HepG2 (cell line): ENCODE results near the gene AASS. TPM values are rescaled to one million over a fixed set of nuclear protein-coding genes. Genes with fewer than 3 reads are reported as not detected.

Experiments used
- ATAC-seq: fragments of 200-7000 bp; cut with Tn5 transposase; 3 replicates; pipeline ENCODE4 v1.9.1; 2020; ENCODE audit warnings: mild to moderate bottlenecking, moderate library complexity
- BruUV-seq: library from RNA; stranded (reverse); fragments of 400-500 nt; replicated peaks from 2 replicates; lab custom pipeline; 2021; lab: Mats Ljungman, UMichigan
- CTCF ChIA-PET: fragments of 300-600 bp; formaldehyde crosslinking; extraction: SDS; loops from one replicate; lab custom pipeline; 2021; ENCODE audit warnings: low total read pairs, inconsistent platforms, low intra/inter-chr PET ratio; lab: Yijun Ruan, JAX
- POLR2A ChIA-PET: fragments of 350-600 bp; sonication (Branson Sonifier 250); formaldehyde crosslinking; loops from one replicate; lab custom pipeline; 2020; ENCODE audit warnings: antibody characterized with exemption, inconsistent platforms; lab: Yijun Ruan, JAX
- DNase-seq: peaks from one replicate; pipeline ENCODE4 v3.0.0-alpha.2; 2015; ENCODE audit warnings: low spot score
- FAIRE-seq: peaks from 3 replicates; lab custom pipeline; 2011; peaks lifted over from hg19 to GRCh38; lab: Jason Lieb, UNC
- H2AFZ ChIP-seq: one replicate; pipeline ENCODE4 v1.6.1; 2011; ENCODE audit warnings: low read length, inconsistent platforms
- H3K27ac ChIP-seq: fragments of 300-600 bp; 3 replicates; pipeline ENCODE4 v1.8.0; 2011; ENCODE audit warnings: mixed run types, mild to moderate bottlenecking, mixed read lengths, low read length, inconsistent platforms; ENCODE audit not compliant: insufficient read depth; ENCODE audit errors: extremely low read length
- H3K27me3 ChIP-seq, 2 experiments: fragments of 200-600 bp in 1 of 2; 2 replicates in 1 of 2; 3 replicates in 1 of 2; pipeline versions ENCODE4 v1.6.0 to v1.8.0; 2011; ENCODE audit warnings: low read length in 2 of 2, mild to moderate bottlenecking in 2 of 2, moderate library complexity in 2 of 2, inconsistent platforms in 1 of 2; ENCODE audit not compliant: insufficient read depth in 2 of 2, control insufficient read depth in 1 of 2
- H3K36me3 ChIP-seq, 2 experiments: fragments of 200-600 bp in 1 of 2; replicated peaks in 1 of 2; 2 replicates in 1 of 2; 3 replicates in 1 of 2; pipeline versions ENCODE4 v1.5.1 to v1.8.0; 2011; ENCODE audit warnings: low read length in 2 of 2, inconsistent platforms in 1 of 2; ENCODE audit not compliant: insufficient read depth in 2 of 2, control insufficient read depth in 1 of 2
- H3K4me1 ChIP-seq: 2 replicates; pipeline ENCODE4 v1.5.1; 2012; ENCODE audit warnings: low read length, inconsistent platforms; ENCODE audit not compliant: insufficient read depth
- H3K4me2 ChIP-seq: 2 replicates; pipeline ENCODE4 v1.6.0; 2011; ENCODE audit warnings: low read depth, low read length, inconsistent platforms
- H3K4me3 ChIP-seq, 3 experiments: fragments of 200-600 bp in 1 of 3; sonication (generic), shearing (Covaris generic) in 1 of 3; replicated peaks in 1 of 3; 2 replicates each; pipeline ENCODE4 v1.5.1; 2011 to 2016; ENCODE audit warnings: low read length in 3 of 3, inconsistent platforms in 2 of 3, low read depth in 2 of 3, mild to moderate bottlenecking in 2 of 3, control low read depth in 1 of 3, mixed read lengths in 1 of 3; ENCODE audit not compliant: insufficient read depth in 1 of 3
- H3K79me2 ChIP-seq: one replicate; pipeline ENCODE4 v1.6.1; 2011; ENCODE audit warnings: low read length, inconsistent platforms; ENCODE audit not compliant: insufficient read depth
- H3K9ac ChIP-seq: 2 replicates; pipeline ENCODE4 v1.6.0; 2011; ENCODE audit warnings: mild to moderate bottlenecking, low read depth, low read length, inconsistent platforms; ENCODE audit not compliant: insufficient read depth
- H3K9me3 ChIP-seq: 2 replicates; pipeline ENCODE4 v1.5.1; 2012; ENCODE audit warnings: mild to moderate bottlenecking, low read length
- H4K20me1 ChIP-seq: 2 replicates; pipeline ENCODE4 v1.6.0; 2011; ENCODE audit warnings: inconsistent platforms, mild to moderate bottlenecking, low read length, moderate library complexity; ENCODE audit not compliant: insufficient read depth
- ATRX ChIP-seq: sonication (generic); formaldehyde crosslinking; IDR thresholded peaks from 2 replicates; pipeline ENCODE4 v1.4.0; 2020; ENCODE audit warnings: missing genetic modification reagents, borderline replicate concordance
- DPF2 ChIP-seq: sonication (generic); formaldehyde crosslinking; IDR thresholded peaks from 2 replicates; pipeline ENCODE4 v1.4.0; 2020; ENCODE audit warnings: mild to moderate bottlenecking, low read depth, missing genetic modification reagents, borderline replicate concordance
- E2F5 ChIP-seq: sonication (generic); formaldehyde crosslinking; conservative IDR thresholded peaks from 2 replicates; pipeline ENCODE4 v1.4.0; 2020; ENCODE audit warnings: missing genetic modification reagents
- HINFP ChIP-seq: sonication (generic); formaldehyde crosslinking; IDR thresholded peaks from 2 replicates; pipeline ENCODE4 v1.4.0; 2020; ENCODE audit warnings: low read depth, mild to moderate bottlenecking, missing genetic modification reagents
- MTERF4 ChIP-seq: sonication (generic); formaldehyde crosslinking; IDR thresholded peaks from 2 replicates; pipeline ENCODE4 v1.8.0; 2023; ENCODE audit warnings: mild to moderate bottlenecking, missing genetic modification reagents
- NBN ChIP-seq: fragments of 450-650 bp; conservative IDR thresholded peaks from 2 replicates; pipeline ENCODE4 v1.6.1; 2017
- RCOR2 ChIP-seq: IDR thresholded peaks from 2 replicates; pipeline ENCODE4 v1.6.1; 2016; ENCODE audit warnings: missing biosample characterization, missing genetic modification reagents
- RXRB ChIP-seq: IDR thresholded peaks from 2 replicates; pipeline ENCODE4 v1.6.1; 2016; ENCODE audit warnings: borderline replicate concordance, missing genetic modification reagents, missing compliant biosample characterization
- SAFB2 ChIP-seq: sonication (generic); formaldehyde crosslinking; IDR thresholded peaks from 2 replicates; pipeline ENCODE4 v1.5.1; 2020; ENCODE audit warnings: missing genetic modification reagents, low read depth, mild to moderate bottlenecking, borderline replicate concordance
- SIX1 ChIP-seq: sonication (generic); formaldehyde crosslinking; IDR thresholded peaks from 2 replicates; pipeline ENCODE4 v1.4.0; 2020; ENCODE audit warnings: missing genetic modification reagents, borderline replicate concordance
- YY1 ChIP-seq: IDR thresholded peaks from 2 replicates; pipeline ENCODE4 v1.6.1; 2011; ENCODE audit warnings: low read length, low read depth, moderate library complexity, mild to moderate bottlenecking; ENCODE audit not compliant: insufficient read depth, insufficient replicate concordance
- ZNF136 ChIP-seq: sonication (generic); formaldehyde crosslinking; IDR thresholded peaks from 2 replicates; pipeline ENCODE4 v1.8.1; 2022; ENCODE audit warnings: low read depth, mild to moderate bottlenecking, moderate library complexity, missing genetic modification reagents
- ZNF407 ChIP-seq: sonication (generic); formaldehyde crosslinking; IDR thresholded peaks from one replicate; pipeline ENCODE4 v1.5.1; 2020; ENCODE audit warnings: mild to moderate bottlenecking, missing genetic modification reagents; ENCODE audit errors: not compliant biosample characterization
- ZNF678 ChIP-seq: sonication (generic); formaldehyde crosslinking; IDR thresholded peaks from 2 replicates; pipeline ENCODE4 v1.4.0; 2020; ENCODE audit warnings: mild to moderate bottlenecking, missing genetic modification reagents
- WGBS: methylation state at CpG from one replicate; pipeline ENCODE4 v1.1.6; 2017; ENCODE audit warnings: low lambda C conversion rate; 5-methylcytosine and 5-hydroxymethylcytosine counted together
- in situ Hi-C: cut with HindIII; loops from 2 replicates; pipeline ENCODE4 v1.10.0; 2017; ENCODE audit warnings: low pct_unique_long_range_greater_than_20kb; ENCODE audit not compliant: extremely low pct_ligation_motif_present
- intact Hi-C: fragments of 100-400 bp; cut with micrococcal nuclease; formaldehyde crosslinking; loops from one replicate; pipeline ENCODE4 v1.10.0; 2022; ENCODE audit not compliant: unreplicated experiment
- polyA plus RNA-seq, 8 experiments: library from polyadenylated mRNA; depleted of rRNA in 3 of 8; stranded (reverse) in 7 of 8; unstranded in 1 of 8; fragments of >200 nt; fragmentation: Illumina TruSeq in 4 of 8; extraction: Trizol in 4 of 8; gene quantifications; 2 replicates each; pipeline versions ENCODE4 v1.2.1 to v1.2.3, GENCODE V29; 2011 to 2016; ENCODE audit warnings: low read depth in 4 of 8, missing spikeins in 1 of 8, mixed read lengths in 1 of 8; ENCODE audit not compliant: insufficient read depth in 1 of 8
- total RNA-seq, 5 experiments: library from RNA; depleted of rRNA; stranded (reverse); fragments of >200 nt; fragmentation: Illumina TruSeq; extraction: Trizol; gene quantifications; 2 replicates each; pipeline ENCODE4 v1.2.3, GENCODE V29; 2016; ENCODE audit warnings: low read depth in 1 of 5

The AASS gene
- total and polyA plus RNA-seq, 2 of the 13 experiments (the other 11 are each of a cell fraction or from before 2014, with no cell fraction given): 11.6 to 43.9 TPM

DNA sequence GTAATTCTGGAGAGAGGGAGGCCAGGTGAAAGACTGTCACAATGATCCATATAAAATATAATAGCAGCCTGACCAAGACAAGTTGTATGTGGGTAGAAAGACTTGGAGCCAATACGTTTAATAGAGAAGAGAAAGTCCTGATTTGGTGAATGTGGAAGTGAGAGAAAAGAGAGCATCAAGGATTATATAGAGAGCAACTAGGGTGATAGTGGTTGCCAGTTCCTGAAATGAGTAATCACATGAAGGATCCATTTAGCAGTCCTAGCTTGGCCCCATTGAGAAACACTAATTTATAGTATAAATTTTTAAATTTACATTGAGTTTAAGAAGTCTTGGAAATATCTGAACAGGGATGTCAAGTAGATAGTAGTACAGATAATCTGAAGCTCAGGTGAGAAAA lies 74.0 kb downstream of the AASS start:
- no peak for ATAC-seq
- Histone ChIP-seq H4K20me1 (no peaks in the 10 kb centered on the region), H3K9me3 (no peaks in the 10 kb centered on the region), H3K4me1 (no peaks in the 10 kb centered on the region), H3K27ac (no peak overlapping the region), H3K79me2 (no peaks in the 10 kb centered on the region), H3K4me2 (no peak overlapping the region), H3K27me3 (no peaks in the 10 kb centered on the region), H3K4me3 (no peak overlapping the region), H2AFZ (no peak overlapping the region), H3K36me3 (no peaks in the 10 kb centered on the region), H3K9ac (no peak overlapping the region)
- no peak for DNase-seq
- in situ Hi-C loops: no loop called here
- 0% methylated on average over 1 of the region's 1 CpG for WGBS
- CTCF ChIA-PET: no interaction called here
- FAIRE-seq: no peak
- intact Hi-C loops: no loop called here
- POLR2A ChIA-PET: no interaction called here
- BruUV-seq: no TSS peak
- TF ChIP-seq ZNF678 (CRISPR knock-in tag) (no peak), NBN (no peak), HINFP (no peak), ZNF136 (CRISPR knock-in tag) (no peak), ATRX (CRISPR knock-in tag) (no peak), E2F5 (CRISPR knock-in tag) (no peak), ZNF407 (CRISPR knock-in tag) (no peak), MTERF4 (CRISPR knock-in tag) (no peak), RXRB (CRISPR knock-in tag) (no peak), RCOR2 (CRISPR knock-in tag) (no peak), DPF2 (CRISPR knock-in tag) (no peak), SIX1 (CRISPR knock-in tag) (no peak), YY1 (no peak), SAFB2 (CRISPR knock-in tag) (no peak)
